DMS53 treated with DMSO at 0.1 percent for 48 hours (cell line): ENCODE measurements around the gene ZNF75A.
"Not testable (repeated sequence)": the region's sequence is repeated elsewhere in the genome, so short reads cannot be mapped to it uniquely, and the experiment has no call there.

ENCODE experiments used
- DNase-seq: peaks from one replicate; lab custom pipeline; 2025; ENCODE audit not compliant: unreplicated experiment; lab: John Stamatoyannopoulos, UW

ZNF75A gene

DNA sequence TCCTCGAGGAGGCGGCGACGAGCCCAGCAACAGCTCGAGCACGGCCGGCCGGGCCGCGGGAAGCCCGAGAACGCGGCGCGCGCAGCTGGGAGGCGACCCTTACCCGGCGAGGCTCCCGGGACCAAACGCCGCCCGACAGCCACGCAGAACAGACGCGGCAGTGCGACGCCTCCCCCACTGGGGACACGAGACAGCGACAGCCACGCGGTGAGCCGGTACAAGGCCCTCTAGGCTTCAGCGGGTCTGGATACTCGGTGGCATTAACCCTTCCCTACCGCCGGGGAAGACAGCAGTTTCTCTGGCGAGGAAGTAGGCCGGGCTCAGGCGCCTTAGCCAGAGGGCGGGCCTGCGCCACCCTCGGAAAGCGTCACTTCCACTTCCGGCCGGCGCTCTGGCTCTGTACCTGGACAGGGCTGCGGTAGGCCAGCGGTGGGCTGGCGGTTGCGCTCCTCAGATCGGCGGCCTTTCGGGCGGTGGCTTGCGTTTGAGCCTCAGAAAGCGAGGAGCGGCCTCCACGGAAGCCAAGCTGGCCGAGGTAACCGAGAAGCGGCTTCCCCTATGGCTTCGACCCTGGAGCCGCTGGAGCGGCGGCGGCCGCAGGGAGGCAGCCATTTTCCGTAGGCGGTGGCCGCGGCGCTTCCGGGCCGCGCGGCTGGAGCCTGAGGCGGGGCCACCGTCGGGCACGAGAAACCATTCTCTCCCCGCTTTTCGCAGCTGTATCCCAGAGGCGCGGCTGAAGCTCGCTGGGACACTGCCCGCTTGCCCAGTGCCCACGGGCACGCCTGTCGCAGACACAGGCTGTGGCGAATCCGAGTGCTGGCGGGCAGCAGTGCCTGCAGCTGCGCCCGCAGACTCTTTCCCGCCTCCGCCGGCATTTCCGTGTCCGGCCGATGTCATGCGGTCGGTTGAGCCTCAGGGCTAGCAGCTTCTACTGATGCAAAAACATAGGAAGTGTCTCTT lies at the start of gene ZNF75A, which contains the start of gene TIGD7:
Gene ZNF75A, plus strand, starts transcription at position 389 of the 960 bp plus-strand sequence. CDS start 2,932 bp downstream, outside the sequence.
Gene TIGD7, minus strand, starts transcription at position 322 of the 960 bp plus-strand sequence. CDS start 4,816 bp downstream, outside the sequence.
- peak; percentile 48 for DNase-seq

DNA sequence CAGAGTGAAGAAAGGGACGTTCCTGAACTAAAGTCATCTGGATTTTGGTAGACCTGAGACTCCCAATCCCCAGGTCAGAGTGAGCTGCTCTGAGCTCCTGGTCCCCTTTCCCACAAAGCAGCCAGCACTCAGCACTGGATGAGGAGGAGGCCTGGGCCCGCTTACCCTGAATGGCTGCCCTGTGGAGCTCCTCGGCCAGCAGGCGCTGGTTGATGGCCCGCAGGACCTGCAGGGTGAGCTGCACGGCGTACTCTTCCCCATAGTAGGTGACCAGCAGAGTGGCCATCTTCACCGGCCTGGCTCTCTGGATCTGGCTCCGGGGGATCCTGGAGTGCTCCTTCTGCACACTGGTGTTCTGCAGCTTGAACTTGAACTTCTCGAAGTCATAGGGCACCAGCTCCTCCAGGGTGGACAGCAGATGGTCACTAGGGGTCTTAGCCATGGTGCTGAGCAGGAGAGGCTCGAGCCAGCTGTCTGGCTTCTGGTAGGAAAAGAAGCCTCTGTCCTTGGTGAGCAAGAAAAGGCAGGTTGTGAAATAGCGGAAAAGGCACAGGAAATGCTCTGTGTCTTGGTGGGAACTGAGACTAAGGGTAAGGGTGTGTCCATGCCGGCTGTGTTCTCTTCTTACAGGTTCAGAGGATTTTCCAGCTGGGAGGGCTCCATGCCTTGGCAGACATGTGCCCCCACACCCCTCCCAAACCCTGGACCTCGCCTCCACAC lies 49.0 kb upstream of the ZNF75A start, which contains the start of gene MEFV:
Gene MEFV, minus strand, starts transcription at position 488 of the 720 bp plus-strand sequence. Its CDS starts 46 bp downstream, at position 442.
- no peak for DNase-seq

DNA sequence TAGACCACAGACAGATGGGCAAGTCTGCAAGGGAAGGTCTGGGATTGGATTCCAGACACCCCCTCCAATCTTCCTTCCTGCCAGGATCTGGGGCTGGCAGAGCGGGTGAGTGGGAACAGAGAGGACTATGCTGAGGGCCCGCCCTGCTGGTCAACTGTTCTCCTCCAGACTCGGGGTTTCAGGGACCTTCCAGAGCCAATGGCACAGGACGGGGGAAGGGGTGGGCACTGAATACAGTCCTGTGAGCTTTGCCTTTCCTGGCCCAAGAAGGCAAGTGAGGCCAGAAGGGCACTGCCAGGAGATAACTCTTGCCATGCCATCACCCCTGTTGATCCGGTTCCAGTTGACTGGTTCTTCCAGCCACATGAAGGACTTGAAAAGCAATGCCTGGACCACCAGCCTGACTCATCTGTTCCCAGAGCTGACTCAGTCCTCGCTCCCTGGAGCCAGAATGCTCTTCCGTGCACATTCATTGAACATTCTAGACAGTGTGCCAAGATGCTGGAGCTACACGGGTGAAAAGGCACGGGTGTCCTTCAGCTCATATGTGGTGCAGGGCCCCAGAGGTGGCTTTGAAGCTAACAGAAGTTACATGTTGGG lies 48.3 kb upstream of the ZNF75A start:
- DNase-seq, result no peak

DNA sequence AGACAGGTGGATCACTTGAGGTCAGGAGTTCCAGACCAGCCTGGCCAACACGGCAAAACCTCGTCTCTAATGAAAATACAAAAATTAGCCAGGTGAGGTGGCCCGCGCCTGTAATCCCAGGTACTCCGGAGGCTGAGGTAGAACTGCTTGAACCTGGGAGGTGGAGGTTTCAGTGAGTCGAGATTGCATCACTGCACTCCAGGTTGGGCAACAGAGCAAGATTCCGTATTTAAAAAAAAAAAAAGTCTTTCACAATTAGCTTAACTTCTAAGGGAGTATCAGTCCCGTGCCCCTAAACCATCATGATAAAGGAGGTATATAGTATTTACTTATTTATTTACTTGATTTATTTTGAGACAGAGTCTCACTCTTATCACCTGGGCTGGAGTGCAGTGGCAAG lies 45.5 kb upstream of the ZNF75A start:
- no peak for DNase-seq

DNA sequence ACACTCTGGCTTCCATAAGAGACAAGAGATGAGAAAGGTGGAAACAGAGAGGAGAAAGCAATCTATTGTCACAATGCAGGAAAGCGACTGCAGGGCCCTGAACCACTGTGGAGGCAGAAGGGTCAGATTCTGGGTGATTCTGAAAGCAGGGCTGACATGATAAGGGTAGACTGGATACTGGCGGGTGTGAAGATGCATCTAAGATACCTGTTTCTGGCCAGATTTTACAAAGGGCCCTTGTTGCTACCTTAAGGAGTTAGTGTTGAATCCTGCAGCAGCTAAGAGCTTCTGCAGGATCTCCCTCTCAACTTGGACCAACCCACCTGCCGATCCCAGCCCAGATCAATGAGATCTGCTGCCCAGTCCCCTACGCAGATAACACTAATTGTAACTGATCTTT lies 42.8 kb upstream of the ZNF75A start:
- DNase-seq, result no peak

DNA sequence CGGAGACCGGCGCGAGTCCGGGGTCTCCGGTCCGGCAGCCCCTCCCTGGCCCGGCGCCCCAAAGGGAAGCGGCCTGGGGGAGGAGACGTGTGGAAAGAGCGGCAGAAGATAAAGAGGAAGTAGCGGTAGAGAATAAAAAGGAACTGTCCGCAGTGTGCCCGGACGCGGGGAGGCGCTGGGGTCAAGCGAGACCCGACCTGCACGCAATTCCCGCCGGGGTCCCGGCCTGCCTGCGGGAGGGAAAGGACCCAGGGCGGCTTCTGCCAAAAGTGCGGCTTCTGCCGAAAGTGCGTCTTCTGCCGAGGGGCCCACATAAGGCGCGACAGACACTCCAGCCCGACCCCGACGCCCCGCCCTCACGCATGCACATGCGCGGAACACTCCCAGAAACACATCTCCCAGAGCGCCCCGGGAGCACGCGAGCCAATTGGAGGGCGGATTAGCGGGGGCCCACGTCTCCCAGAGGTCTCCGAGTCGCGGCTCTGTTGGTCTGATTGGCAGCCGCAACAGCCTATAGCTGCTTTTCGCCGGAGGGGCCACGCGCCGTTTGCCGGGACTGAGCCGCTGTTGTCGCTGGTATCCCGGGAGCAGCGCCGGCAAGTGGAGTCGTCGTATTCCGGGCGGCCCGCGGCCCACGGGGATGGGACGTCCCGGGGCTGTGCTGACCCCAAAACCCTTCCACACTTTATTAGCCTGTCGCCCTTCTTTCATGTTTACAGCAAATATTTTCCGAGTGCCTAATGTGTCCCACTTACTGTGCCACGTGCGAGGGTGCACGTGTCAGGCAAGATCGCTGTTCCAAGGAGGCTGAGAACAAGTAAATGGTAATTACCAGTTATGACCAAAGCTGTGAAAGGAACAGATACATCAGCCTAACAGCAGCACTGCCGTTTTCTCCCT lies 40.9 kb upstream of the ZNF75A start:
- DNase-seq, result peak; percentile 89

DNA sequence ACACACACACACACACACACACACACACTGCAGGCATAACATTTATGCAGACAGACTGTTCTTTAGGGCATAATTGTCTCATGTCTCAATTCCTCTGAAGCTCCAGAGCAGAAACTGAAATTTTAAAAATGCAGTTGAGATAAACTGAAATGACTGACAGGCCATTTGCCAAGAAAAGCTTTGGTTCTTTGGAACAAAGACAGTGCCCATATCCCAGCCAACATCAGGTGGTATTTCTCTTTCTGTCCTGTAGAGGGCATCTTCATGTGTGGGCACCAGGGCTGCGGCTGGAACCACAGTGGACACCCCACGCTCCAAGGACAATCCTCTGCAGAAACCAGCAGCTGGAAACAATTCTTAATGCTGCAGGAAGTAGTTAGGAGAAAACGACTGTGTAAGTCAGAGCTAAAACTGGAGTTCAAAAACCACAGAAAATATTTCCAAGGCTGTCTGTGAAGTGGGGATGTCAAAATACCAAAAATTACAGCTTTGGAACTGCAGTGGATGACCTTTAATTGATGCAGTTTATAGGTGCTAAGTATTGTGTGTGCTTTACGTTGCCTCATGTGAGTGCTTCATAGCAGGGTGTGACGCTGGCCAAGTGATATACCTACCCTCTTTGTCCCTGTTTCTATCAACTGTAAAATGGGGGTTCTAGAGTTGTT lies 38.3 kb upstream of the ZNF75A start:
- DNase-seq, result peak; percentile 43

DNA sequence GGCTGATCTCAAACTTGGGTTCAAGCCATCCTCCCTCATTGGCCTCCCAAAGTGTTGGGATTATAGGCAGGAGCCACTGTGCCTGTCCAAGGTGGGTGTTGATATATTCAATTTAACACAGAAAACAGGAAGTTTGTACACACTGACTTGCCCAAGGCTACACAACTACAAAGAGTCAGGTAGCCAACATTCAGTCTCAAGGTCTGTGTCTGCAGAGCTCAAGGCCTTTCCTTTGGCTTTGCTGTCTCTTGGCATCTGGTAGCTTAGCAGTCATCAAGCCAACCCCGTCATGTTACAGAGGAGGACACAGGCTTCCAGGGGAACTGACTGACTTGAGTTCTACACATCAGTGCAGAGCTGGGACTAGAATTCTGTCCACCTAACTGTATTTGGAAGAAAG lies 37.0 kb upstream of the ZNF75A start:
- DNase-seq, result no peak

DNA sequence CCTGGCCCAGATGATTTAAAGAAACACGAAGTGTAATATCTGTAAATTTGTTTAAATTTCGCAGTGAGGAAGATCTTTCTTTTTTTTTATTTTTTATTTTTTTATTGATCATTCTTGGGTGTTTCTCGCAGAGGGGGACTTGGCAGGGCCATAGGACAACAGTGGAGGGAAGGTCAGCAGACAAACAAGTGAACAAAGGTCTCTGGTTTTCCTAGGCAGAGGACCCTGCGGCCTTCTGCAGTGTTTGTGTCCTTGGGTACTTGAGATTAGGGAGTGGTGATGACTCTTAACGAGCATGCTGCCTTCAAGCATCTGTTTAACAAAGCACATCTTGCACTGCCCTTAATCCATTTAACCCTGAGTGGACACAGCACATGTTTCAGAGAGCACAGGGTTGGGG lies 34.6 kb upstream of the ZNF75A start:
- DNase-seq, result not testable (repeated sequence)

DNA sequence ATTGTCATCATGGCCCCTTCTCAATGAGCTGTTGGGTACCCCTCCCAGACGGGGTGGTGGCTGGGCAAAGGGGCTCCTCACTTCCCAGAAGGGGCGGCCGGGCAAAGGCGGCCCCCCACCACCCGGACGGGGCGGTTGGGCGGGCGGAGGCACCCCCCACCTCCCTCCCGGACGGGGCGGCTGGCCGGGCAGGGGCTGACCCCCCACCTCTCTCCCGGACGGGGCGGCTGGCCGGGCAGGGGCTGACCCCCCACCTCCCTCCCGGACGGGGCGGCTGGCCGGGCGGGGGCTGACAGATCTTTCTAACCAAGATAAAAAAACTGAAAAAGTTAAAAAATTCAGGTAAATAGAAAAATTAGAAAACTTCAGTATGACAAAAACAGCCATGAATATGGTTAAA lies 34.0 kb upstream of the ZNF75A start:
- not testable (repeated sequence) for DNase-seq

DNA sequence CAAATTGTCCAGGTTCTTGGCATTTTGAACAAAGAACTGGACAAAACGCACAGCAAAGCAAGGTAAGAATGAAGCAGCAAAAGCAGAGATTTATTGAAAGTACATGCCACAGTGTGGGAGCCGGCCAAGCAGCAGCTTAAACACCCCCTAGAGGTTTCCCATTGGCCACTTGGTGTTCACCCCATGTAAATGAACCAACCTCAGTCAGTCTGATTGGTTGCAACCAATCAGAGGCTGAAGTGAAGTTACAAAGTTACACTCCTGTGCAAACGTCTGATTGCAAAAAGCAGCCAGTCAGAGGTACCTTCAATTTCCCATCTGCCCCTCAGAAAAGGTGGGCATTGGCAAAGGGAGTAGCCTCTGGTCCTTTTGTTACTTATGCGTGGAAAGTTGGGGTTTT lies 30.8 kb upstream of the ZNF75A start:
- no peak for DNase-seq

DNA sequence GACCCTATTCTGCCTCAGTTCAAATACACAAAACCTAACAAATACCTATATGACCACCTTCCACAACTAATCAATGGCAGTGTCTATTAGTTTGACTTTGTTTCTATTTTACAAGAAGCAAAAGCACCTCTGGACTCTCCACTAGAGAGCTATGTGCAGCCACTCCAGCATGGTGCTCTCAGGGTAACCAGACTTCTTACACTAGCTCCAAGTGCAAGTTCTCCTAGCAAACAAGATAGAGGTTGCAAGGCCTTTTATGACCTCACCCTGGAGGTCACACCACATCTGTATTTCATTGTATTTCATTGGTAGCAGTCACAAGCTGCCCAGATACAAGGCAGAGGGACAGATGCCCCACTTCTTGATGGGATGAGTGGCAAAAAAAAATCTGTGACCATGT lies 30.4 kb upstream of the ZNF75A start:
- DNase-seq, result no peak

DNA sequence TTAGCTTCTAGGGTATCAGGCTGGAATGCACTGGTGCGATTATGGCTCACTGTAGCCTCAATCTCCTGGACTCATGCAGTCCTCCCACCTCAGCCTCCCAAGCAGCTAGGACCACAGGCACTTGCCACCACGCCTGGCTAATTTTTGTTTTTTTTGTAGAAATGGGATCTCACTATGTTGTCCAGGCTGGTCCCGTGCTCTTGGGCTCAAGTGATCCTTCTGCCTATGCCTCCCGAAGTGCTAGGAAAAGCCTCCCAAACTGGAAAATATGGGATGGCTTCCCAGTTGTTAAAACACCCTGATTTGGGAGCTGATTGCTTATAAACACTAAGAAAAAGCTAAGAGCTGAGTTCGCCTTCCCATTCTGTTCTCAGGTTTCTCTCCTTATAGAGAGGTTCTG lies 28.6 kb upstream of the ZNF75A start:
- no peak for DNase-seq

DNA sequence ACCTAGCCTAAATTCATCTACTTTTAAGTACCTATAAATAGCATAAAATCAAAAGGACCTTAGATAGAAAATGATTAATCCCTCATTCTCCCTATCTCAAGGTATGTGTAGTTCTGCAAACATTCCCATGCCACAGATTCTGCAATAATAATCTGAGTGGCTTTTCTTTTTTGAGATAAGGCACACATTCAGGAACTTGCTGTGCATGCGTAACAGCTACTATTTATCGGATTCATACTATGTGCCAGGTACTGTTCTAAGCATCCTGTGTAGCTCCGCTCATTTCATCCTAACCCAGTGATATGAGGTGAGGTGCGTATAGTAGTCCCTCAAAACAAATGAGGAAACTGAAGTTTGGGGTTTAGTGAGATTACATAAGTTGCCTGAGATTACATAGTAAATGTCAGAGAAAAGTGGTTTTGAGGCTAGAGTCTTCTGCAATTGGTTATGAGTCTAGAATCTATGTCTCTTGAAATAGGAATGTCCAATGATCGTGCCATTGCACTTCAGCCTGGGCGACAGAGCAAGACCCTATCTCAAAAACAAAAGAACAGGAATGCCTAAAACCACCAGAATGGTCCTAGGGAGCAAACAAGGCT lies 24.0 kb upstream of the ZNF75A start:
- DNase-seq, result no peak

DNA sequence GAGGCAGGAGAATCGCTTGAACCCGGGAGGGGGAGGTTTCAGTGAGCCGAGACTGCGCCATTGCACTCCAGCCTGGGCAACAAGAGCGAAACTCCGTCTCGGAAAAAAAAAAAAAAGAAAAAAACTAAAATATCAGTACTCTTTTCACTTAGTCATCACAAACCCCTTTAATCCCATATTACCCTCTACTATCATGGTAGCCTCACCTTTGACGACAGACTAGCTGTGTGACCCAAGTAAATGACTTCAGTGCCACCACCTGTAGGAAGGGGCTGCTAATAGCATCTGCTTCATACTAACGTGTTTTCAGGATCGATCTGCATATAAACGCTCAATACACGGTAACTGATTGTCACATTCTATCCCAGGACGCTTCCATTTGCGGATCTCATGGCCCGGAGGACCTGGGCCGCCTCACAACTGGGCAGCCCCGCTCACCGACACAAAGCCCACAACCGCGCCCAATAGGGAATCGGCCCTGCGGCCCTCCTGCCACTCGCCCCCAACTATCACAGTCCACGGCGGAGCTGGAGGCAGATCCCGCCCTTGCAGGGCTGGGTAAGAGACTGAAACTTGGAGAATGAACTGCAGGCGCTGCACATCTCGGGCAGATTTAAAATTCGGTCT lies 23.1 kb upstream of the ZNF75A start:
- DNase-seq, result peak; percentile 62

DNA sequence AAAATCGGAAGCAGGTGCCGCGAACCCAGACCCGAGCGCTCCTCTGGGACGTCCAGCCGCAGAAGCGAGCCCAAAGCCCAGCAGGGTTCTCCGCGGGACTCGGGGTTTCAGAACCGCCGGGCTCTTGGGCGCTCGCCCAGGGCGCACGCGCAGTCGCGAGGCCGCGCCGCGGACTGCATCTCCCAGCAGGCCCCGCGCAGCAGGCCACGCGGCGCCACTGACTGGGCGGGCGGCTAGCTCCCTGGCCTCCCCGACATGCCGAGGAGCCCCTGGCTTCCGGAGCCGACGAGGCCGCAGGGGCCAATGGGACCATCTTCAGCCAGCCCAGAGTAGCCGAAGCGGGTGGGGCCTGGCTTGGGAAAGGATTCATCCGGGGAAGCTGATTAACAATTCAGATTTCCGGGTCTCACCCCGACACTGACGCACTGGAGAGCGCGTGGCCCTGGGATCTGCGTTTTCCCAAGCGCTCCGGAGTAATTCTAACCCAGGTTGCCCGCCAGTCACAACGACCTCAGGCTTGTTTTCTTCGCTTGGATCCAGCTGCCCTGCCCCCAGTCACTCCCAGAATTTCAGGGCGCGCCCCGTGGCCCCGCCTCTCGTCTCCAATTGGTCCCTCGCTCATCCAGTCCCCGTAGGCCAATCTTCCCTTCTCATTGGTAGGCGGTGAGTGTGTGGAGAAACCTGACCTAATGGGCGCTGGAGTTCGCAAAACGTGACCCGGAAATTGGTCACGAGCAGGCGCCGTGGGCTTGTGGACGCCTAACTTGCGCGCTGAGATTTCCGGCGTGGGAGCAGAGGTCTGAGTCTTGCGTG lies 22.4 kb upstream of the ZNF75A start, which contains the start of gene ZNF263:
Gene ZNF263, plus strand, starts transcription at position 762 of the 813 bp plus-strand sequence. CDS start 328 bp downstream, outside the sequence.
- peak; percentile 91 for DNase-seq

DNA sequence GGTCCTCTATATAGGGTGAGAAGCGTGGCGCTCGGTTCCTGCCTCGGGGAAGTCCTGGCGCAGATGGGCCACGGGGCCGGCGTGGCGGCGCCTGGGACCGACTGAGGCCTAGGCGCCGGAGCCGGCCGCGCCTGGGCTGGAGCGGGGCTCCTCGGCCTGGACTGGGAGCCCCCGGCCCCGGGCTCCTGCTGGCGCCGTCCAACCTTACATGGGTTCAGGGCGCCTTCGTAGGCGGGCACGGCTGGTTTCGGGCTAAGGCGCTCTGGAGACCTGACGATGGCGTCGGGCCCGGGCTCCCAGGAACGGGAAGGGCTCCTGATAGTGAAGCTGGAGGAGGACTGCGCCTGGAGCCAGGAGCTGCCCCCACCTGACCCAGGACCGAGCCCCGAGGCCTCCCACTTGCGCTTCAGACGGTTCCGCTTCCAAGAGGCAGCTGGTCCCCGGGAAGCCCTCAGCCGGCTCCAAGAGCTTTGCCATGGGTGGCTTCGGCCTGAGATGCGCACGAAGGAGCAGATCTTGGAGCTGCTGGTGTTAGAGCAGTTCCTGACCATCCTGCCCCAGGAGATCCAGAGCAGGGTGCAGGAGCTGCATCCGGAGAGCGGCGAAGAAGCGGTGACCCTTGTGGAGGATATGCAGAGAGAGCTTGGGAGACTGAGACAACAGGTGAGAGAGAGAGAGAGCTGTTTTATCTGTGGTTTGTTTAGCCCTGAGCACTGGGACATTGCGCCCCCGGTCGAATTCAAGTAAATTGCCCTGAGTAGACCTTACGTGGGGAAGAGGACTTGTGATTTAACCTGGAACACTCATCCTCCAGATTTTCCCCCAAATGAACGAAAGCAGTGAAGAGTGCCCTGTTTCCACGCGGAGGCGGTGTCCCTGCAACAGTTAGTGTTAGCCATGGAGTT lies 21.5 kb upstream of the ZNF75A start:
- DNase-seq, result no peak
